ENCODE results near the gene SNAP29. TPM values are rescaled to one million over a fixed set of nuclear protein-coding genes. Genes with fewer than 3 reads are reported as not detected.

Gene SNAP29
- total and polyA plus RNA-seq, 2 experiments from 2014 or later, result 8.2 to 22.9 TPM

GRCh38 chr22:20889904-20890540 is 31.2 kb downstream of the SNAP29 start:
- Histone ChIP-seq H3K4me1 (ENCODE audit: insufficient read depth) (no peaks in the 10 kb centered on the region), H3K27ac (ENCODE audit: low read depth) (no peak overlapping the region), H4K20me1 (replicated peaks; ENCODE audit: insufficient read depth) (no peaks in the 10 kb centered on the region; the same call in 1 of the 2 replicates), H3K9me2 (ENCODE audit: insufficient read depth) (no peaks in the 10 kb centered on the region), H3K27me3 (ENCODE audit: insufficient read depth) (no peaks in the 10 kb centered on the region), H3K4me2 (no peak overlapping the region), H2AFZ (no peak overlapping the region), H3K79me2 (replicated peaks; ENCODE audit: insufficient read depth) (no peaks in the 10 kb centered on the region), H3K4me3 (no peak overlapping the region), H3F3A (replicated peaks; ENCODE audit: low read depth) (no peaks in the 10 kb centered on the region), H3K36me3 (ENCODE audit: insufficient read depth) (no peaks in the 10 kb centered on the region; the same call in 1 of the 2 replicates)
- Mint-ChIP-seq H3K27ac (no peak overlapping the region), H3K9me3 (no peaks in the 10 kb centered on the region), H3K36me3 (ENCODE audit: low read depth) (peaks cover 10% of the 10 kb centered on the region; the same call in 2 of the 3 replicates), H3K4me3 (no peak overlapping the region), H3K27me3 (ENCODE audit: insufficient read depth, low read depth, poor library complexity) (peaks cover 15% of the 10 kb centered on the region), H3K4me1 (no peaks in the 10 kb centered on the region)
- TF ChIP-seq NANOG (IDR thresholded peaks at IDR 0.05; ENCODE audit: borderline replicate concordance), result no peak
- TF ChIP-seq CREB1 (CRISPR knock-in tag; IDR thresholded peaks at IDR 0.05; ENCODE audit: low read depth), result no peak
- no peak for TF ChIP-seq ZNF331 (CRISPR knock-in tag; IDR thresholded peaks at IDR 0.05; ENCODE audit: low read depth)
- TF ChIP-seq STAT1 (IDR thresholded peaks at IDR 0.05; ENCODE audit: unreplicated experiment), result no peak
- TF ChIP-seq EZH2phosphoT487 (IDR thresholded peaks at IDR 0.05; ENCODE audit: unreplicated experiment), result no peak
- TF ChIP-seq, protein P1, sequence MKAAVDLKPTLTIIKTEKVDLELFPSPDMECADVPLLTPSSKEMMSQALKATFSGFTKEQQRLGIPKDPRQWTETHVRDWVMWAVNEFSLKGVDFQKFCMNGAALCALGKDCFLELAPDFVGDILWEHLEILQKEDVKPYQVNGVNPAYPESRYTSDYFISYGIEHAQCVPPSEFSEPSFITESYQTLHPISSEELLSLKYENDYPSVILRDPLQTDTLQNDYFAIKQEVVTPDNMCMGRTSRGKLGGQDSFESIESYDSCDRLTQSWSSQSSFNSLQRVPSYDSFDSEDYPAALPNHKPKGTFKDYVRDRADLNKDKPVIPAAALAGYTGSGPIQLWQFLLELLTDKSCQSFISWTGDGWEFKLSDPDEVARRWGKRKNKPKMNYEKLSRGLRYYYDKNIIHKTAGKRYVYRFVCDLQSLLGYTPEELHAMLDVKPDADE (IDR thresholded peaks at IDR 0.05), result no peak
- TF ChIP-seq POLR2AphosphoS5 (IDR thresholded peaks at IDR 0.05; ENCODE audit: low read depth), result no peak
- no peak for TF ChIP-seq ZNF114 (CRISPR knock-in tag; IDR thresholded peaks at IDR 0.05)
- TF ChIP-seq, protein P2, sequence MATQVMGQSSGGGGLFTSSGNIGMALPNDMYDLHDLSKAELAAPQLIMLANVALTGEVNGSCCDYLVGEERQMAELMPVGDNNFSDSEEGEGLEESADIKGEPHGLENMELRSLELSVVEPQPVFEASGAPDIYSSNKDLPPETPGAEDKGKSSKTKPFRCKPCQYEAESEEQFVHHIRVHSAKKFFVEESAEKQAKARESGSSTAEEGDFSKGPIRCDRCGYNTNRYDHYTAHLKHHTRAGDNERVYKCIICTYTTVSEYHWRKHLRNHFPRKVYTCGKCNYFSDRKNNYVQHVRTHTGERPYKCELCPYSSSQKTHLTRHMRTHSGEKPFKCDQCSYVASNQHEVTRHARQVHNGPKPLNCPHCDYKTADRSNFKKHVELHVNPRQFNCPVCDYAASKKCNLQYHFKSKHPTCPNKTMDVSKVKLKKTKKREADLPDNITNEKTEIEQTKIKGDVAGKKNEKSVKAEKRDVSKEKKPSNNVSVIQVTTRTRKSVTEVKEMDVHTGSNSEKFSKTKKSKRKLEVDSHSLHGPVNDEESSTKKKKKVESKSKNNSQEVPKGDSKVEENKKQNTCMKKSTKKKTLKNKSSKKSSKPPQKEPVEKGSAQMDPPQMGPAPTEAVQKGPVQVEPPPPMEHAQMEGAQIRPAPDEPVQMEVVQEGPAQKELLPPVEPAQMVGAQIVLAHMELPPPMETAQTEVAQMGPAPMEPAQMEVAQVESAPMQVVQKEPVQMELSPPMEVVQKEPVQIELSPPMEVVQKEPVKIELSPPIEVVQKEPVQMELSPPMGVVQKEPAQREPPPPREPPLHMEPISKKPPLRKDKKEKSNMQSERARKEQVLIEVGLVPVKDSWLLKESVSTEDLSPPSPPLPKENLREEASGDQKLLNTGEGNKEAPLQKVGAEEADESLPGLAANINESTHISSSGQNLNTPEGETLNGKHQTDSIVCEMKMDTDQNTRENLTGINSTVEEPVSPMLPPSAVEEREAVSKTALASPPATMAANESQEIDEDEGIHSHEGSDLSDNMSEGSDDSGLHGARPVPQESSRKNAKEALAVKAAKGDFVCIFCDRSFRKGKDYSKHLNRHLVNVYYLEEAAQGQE (IDR thresholded peaks at IDR 0.05; ENCODE audit: unreplicated experiment), result no peak
- TF ChIP-seq, protein P3, sequence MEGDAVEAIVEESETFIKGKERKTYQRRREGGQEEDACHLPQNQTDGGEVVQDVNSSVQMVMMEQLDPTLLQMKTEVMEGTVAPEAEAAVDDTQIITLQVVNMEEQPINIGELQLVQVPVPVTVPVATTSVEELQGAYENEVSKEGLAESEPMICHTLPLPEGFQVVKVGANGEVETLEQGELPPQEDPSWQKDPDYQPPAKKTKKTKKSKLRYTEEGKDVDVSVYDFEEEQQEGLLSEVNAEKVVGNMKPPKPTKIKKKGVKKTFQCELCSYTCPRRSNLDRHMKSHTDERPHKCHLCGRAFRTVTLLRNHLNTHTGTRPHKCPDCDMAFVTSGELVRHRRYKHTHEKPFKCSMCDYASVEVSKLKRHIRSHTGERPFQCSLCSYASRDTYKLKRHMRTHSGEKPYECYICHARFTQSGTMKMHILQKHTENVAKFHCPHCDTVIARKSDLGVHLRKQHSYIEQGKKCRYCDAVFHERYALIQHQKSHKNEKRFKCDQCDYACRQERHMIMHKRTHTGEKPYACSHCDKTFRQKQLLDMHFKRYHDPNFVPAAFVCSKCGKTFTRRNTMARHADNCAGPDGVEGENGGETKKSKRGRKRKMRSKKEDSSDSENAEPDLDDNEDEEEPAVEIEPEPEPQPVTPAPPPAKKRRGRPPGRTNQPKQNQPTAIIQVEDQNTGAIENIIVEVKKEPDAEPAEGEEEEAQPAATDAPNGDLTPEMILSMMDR (conservative IDR thresholded peaks at IDR 0.05; ENCODE audit: low read depth in 2 of 2), result no peak
- no peak for TF ChIP-seq JUNB (IDR thresholded peaks at IDR 0.05; ENCODE audit: unreplicated experiment)
- no peak for TF ChIP-seq EZH2 (IDR thresholded peaks at IDR 0.05; ENCODE audit: low read depth, unreplicated experiment)
- TF ChIP-seq, protein P4, sequence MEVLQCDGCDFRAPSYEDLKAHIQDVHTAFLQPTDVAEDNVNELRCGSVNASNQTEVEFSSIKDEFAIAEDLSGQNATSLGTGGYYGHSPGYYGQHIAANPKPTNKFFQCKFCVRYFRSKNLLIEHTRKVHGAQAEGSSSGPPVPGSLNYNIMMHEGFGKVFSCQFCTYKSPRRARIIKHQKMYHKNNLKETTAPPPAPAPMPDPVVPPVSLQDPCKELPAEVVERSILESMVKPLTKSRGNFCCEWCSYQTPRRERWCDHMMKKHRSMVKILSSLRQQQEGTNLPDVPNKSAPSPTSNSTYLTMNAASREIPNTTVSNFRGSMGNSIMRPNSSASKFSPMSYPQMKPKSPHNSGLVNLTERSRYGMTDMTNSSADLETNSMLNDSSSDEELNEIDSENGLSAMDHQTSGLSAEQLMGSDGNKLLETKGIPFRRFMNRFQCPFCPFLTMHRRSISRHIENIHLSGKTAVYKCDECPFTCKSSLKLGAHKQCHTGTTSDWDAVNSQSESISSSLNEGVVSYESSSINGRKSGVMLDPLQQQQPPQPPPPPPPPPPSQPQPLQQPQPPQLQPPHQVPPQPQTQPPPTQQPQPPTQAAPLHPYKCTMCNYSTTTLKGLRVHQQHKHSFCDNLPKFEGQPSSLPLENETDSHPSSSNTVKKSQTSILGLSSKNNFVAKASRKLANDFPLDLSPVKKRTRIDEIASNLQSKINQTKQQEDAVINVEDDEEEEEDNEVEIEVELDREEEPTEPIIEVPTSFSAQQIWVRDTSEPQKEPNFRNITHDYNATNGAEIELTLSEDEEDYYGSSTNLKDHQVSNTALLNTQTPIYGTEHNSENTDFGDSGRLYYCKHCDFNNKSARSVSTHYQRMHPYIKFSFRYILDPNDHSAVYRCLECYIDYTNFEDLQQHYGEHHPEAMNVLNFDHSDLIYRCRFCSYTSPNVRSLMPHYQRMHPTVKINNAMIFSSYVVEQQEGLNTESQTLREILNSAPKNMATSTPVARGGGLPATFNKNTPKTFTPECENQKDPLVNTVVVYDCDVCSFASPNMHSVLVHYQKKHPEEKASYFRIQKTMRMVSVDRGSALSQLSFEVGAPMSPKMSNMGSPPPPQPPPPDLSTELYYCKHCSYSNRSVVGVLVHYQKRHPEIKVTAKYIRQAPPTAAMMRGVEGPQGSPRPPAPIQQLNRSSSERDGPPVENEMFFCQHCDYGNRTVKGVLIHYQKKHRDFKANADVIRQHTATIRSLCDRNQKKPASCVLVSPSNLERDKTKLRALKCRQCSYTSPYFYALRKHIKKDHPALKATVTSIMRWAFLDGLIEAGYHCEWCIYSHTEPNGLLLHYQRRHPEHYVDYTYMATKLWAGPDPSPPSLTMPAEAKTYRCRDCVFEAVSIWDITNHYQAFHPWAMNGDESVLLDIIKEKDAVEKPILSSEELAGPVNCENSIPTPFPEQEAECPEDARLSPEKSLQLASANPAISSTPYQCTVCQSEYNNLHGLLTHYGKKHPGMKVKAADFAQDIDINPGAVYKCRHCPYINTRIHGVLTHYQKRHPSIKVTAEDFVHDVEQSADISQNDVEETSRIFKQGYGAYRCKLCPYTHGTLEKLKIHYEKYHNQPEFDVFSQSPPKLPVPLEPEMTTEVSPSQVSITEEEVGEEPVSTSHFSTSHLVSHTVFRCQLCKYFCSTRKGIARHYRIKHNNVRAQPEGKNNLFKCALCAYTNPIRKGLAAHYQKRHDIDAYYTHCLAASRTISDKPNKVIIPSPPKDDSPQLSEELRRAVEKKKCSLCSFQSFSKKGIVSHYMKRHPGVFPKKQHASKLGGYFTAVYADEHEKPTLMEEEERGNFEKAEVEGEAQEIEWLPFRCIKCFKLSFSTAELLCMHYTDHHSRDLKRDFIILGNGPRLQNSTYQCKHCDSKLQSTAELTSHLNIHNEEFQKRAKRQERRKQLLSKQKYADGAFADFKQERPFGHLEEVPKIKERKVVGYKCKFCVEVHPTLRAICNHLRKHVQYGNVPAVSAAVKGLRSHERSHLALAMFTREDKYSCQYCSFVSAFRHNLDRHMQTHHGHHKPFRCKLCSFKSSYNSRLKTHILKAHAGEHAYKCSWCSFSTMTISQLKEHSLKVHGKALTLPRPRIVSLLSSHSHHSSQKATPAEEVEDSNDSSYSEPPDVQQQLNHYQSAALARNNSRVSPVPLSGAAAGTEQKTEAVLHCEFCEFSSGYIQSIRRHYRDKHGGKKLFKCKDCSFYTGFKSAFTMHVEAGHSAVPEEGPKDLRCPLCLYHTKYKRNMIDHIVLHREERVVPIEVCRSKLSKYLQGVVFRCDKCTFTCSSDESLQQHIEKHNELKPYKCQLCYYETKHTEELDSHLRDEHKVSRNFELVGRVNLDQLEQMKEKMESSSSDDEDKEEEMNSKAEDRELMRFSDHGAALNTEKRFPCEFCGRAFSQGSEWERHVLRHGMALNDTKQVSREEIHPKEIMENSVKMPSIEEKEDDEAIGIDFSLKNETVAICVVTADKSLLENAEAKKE (CRISPR knock-in tag; IDR thresholded peaks at IDR 0.05), result no peak
- ATAC-seq, result no peak
- DNase-seq (ENCODE audit: low spot score), result no peak

Data from GM23338 (cell line).